NCI-H2196 treated with DMSO at 0.1 percent for 48 hours (cell line): Measurements from ENCODE around the gene SLC13A3.

Source experiments
- DNase-seq: peaks from one replicate; lab custom pipeline; 2025; ENCODE audit not compliant: unreplicated experiment; lab: John Stamatoyannopoulos, UW

Gene SLC13A3

DNA sequence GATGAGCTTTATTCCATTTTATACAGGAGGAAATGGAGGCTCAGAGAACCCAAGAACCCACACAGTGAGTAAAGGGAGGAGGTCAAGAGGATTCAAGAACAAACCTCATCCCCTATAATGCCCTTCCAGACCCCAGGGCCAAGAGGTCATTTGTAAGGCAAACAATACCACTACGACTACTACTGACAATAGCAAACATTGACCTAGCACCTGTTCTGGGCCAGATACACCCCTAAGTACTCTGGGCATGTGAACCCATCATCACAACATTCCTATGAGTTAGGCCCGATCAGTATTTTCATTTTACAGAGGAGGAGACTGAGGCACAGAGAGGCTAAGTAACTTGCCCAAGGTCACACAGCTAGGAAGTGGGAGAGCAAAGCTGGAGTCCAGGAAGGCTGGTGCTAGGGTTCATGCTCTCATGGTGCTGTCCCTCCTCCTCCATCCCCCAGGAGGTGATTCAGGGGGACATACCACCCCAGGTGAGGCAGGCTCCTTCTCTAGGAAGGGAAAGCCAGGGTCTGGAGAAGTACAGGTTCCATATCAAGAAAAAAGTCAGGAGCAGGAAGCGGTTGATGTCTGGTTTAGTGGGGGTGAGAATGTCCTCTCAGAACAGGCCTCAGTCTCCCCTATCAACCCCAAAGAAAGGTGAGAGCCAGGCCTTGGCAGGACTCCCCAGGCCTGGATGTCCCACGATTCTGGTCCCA is 13.7 kb downstream of the SLC13A3 start:
- DNase-seq, result no peak

DNA sequence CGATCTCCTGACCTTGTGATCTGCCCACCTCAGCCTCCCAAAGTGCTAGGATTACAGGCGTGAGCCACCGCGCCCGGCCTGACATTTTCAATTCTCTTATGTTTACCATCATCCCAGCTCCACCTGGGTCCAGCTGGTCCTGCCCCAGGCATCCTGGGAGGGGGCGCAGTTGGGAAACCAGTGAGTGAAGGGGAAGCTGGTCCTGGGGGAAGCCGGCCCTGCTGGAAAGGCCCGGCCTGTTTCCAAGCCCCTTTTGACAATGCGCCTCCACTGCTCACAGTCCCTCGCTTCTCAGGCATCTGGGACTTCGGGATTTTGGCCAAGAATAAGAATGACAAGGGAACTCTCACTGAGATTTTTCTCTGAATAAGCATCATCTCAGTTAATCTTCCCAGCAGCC is 14.2 kb downstream of the SLC13A3 start:
- DNase-seq, result no peak

DNA sequence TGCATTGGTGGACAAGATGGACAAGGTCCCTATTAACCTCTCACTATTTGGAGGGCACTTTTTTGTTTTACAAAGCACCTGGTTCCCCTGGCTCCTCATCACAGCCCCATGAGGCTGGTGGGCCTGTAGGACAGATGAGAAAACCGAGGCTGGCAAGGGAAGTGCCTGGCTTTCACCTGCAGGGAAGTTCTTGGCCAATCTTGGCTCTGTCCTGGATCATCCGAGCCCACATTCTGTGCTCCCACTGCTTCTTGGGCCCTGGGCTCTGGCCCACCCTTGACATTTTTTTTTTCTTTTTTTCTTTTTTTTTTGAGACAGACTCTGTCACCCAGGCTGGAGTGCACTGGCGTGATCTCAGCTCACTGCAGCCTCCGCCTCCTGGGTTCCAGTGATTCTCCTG is 14.7 kb downstream of the SLC13A3 start:
- DNase-seq, result no peak

DNA sequence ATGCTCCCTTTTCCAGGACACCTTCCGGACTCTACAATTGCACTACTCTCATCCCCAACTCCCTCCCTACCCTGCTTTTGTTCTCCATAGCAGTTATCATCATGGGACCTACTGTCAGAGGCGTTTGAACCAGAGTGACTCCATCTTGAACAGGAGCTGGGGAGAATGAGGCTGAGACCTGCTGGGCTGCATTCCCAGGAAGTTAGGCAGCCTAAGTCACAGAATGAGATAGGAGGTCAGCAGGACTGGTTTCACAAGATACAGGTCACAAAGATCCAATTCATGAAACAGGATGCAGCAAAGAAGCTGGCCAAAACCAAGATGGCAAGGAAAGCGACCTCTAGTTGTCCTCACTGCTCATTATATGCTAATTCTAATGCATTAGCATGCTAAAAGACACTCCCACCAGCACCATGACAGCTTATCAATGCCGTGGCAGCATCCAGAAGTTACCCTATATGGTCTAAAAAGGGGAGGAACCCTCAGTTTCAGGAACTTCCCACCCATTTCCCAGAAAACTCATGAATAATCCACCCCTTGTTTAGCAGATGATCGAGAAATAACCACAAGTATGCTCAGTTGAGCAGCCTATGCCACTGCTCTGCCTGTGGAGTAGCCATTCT is 15.6 kb downstream of the SLC13A3 start:
- no peak for DNase-seq

DNA sequence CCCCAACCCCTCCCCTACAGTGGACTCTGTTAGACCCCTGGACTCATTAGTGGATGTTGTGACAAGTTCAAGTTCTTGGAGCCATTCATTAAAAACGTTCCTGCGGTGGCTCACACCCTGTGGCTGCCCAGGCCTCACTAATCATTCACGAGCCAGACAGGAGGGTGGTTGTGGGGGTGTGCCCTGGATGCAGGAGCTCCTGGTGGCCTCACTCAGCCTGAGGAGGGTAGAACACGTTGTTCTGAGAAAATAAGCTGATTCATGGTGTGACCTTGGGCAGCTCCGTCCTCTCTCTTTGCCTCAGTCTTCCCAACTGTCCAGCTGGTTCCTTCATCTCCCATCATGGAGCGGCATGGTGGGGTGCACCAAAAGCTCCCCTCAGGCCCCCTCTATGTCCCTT is 16.7 kb downstream of the SLC13A3 start:
- no peak for DNase-seq

DNA sequence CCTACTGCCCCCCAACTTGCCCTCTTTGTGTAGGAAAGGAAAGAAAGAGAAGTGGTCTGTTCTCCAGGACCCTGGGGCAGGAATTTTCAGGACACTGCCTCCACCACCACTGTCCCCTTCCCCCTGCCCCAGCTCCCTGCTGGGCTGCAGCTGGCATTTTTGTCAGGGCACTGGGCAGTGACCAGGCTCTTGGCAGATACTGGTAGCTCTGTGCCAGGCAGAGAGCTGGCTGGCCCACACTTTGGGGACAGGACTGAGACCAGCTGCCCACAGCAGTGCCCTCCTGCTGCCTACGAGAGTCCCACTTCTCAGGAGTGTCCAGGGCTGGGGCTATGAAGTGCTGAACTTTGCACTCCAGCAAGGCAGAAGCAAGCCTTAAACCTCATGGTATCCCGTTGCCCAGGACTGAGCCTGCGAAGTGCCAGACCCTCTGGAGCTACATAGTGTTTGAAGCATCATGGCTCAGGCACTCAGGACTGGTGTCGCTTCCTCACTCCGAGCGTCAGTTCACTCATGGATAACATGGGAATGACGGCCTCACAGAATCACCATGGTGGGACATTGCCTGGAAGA is 19.3 kb downstream of the SLC13A3 start:
- DNase-seq, result no peak

DNA sequence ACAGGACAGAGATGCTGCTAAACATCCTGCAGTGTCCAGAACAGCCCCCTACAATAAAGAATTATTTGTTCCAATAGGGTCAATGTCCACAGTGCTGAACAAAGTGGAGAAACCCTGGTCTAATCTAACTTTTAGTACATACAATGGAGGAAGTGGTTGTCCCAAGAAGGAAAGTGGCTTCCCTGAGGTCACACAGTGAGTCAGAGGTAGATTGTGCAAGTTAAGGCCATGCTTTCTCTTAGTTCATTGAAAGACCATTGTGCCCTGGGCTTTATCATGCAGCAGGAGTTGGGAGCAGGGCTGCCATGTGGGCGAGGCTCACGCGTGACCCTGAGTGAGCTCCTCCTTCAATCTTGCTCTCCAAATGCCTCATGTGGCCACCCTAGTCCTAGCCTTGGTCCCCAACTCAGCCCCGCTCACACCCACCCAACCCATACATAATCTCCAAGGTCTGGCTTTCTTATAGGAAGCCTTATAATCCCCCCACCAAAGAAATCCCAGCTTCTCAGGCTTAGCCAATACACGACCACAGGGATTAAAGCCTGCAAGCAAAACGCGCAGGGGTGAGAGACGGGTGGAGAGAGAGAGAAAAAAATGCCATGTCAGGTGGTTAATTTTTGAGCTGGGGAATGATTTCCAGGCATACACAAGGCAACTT is 19.9 kb downstream of the SLC13A3 start:
- DNase-seq, result no peak

DNA sequence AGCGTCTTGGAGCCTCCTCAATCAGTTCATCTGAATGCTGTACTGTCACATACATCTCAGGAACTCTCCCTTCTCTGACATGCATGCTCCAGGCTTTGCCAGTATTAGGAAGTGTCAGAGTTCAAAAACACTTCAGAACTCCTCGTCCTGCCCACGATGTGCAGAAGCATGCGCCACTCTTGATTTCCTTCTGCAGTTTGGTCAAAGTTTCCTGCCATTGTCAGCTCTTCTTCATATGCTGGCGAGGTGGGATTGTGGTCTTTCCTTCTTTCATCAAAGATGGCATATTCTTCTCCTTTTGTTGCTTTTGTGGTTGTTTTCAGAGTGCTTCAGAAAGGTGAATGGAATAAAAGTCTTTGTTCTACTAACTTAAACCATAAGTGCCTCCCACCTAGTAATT is 21.0 kb downstream of the SLC13A3 start:
- no peak for DNase-seq

DNA sequence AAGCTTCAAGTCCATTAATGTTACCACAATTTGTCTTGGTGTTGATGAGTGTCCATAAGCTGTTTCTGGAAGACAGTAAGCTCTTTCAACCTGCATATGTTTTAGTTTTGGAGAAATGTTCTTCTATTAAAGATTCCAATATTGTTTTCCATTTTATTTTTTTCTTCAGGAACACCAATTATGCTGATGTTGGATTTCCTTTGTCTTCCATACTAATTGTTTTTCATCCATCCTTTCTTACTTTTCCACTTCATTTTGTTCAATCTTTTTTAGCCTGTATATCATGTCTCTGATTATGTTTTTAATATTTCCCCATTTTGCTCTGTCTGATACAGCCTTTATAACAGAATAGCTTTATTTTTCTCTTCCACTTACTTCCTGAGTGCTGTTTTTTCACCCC is 21.9 kb downstream of the SLC13A3 start:
- no peak for DNase-seq

DNA sequence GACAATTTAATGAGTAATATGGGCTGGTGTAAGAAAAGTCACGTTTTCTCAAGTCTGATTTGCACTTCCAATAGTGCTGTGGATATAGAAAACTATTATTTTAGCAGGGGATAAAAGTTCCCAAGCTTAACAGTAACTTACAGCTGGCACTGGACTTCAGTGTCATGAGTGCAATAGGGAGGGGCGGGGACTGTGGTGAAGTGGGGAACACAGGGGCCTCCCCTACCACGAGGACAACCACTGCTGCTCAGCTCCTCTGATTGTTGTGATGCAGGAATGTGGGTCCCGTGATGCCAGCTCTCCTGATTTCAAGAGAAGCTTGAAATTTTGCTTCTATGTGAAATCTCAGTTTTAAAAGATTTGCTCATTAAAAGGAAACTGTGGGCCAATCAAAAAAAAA is 24.0 kb downstream of the SLC13A3 start:
- DNase-seq, result no peak

DNA sequence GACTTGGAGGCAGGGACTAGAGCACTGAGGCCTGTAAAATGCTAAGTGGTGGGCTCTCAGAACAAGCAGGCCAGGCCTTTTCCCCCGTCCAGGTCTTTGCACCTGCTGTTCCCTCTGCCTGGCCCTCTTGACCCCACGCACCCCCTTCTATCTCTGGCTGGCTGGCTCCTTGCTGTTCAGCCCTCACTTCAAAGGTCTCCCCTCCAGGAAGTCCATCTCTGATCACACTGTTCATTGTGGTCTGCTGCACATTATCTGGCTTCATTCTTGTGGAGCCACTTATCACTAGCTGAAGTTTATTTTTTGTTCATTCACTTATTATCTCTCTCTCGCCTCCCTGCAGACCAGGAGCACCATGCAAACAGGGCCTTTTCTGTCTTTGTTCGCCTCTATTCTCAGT is 24.5 kb downstream of the SLC13A3 start:
- no peak for DNase-seq

DNA sequence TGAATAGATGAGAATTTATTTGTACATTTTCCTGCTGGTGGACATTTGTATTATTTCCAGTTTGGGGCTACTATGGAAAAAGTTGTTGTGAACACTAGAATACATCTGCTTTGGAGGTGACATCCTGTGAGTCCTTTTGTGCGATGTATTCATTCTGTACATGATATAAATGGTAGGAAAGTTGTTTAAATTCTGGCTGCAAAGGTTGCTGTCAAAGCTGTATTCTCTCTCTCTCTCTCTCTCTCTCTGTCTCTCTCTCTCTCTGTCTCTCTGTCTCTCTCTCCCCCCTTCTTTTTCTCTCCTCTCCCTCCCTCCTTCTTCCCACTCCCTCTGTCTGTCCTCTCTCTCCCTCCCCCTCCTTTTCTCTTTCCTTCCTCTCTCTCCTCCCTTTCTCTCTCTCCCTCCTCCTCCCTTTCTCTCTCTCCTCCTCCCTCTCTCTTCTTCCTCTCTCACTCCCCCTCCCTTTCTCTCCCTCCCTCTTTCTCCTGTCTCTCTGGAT is 25.3 kb downstream of the SLC13A3 start:
- DNase-seq, result no peak

DNA sequence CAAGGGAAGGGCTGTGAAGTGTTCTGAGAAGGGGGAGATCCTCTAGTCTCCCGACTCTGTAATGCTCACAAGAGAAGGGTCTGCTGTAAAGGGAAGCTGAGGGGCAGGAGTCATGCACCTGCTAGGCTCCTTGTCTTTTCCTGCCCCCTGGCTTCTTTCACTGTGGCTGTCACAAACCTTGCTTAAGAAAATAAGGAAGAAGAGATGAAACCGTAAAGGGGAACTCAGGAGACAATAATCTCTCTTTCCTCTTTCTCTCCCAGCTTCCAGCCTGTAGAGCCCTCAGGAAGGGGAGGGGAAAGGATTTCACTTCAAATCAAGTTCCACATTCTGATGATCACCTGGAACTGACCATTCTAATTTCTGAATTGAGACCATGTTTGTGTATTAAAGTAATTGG is 26.3 kb downstream of the SLC13A3 start:
- no peak for DNase-seq

DNA sequence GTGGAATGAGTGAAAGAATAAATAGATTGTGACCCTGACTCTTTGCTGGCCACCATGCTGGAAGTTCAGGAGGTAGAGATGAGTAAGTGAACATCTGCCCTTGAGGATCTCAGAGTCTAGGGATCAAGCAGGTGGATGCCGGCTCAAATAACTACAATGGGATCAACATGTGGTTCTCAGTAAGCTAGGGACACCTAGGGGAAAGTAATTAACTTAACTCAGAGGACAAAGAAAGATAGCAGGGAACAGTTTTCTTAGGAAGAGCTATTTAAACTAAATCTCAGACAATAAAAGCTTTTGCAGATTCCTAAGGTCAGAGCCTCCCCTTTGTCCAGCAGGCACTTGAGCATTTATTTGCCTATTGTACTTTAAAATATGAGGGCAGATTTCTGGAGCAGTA is 29.1 kb downstream of the SLC13A3 start:
- DNase-seq, result no peak

DNA sequence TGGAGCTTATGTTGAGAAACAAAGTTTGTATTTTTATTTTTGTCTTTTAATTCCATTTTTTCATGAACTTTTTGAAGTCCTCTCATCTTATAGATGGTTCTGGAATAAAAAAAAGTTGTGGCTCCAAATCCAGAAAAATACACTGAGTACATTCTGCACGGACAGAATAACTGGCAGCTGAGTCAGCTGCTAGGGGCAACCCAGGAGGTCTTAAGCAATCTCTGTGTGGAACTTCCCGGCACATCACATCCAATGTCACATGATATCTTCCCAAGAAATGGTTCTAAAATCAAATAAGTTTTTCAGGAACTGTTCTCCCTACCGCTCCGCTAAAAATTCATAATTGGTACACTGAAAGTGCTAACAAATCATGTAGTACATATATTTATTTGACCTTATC is 29.8 kb downstream of the SLC13A3 start:
- no peak for DNase-seq

DNA sequence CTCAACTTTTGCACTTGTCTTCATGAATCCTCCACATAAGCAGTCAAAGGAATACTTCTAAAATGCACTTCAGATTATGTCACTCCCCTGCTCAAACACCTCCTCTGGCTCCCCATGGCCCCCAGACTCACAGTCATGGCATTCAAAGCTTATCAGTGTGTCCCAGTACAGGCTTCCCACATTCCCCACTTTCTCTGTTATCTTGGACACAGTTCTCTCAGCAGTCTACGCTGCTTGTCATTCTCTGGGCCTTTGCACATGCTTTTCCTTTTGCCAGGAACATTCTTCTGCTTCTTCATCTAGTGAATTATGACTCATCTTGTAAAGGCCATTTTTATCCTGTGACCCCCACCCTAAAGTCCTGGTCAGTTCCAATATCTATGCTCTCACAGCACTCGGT is 31.8 kb downstream of the SLC13A3 start:
- no peak for DNase-seq

DNA sequence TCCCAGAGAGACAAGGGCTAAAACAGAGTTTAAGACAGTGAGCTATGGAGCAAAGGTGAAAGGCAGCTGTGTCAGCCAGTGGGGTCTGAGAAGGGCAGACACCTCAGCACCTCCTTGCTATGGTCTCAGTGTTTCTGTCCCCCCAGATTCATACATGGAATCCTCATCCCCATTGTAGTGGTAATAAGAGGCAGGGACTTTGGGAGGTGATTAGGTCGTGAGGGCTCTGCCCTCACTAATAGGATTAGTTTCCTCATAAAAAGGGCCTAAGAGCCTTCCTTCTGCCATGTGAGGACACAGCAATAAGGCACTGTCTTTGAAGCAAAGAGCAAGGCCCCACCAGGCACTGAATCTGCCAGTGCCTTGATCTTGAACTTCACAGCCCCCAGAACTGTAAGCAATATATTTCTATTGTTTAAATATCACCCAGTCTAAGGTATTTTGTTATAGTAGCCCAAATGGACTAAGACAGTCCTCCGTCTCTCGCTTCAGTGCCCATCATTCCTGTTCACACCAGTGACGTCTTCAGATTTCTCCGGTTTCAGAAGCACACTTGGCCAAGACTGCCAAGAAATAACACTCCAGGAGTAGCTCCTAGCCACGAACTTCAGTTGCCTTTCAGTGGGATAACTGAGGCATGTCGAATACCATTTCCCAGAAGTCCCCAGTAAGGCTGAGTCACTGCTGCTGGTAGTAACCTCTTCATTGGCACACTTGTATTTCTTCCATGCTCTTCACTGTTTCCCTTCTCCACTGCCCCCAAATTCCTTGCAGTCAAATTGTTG is 32.8 kb downstream of the SLC13A3 start:
- DNase-seq, result no peak

DNA sequence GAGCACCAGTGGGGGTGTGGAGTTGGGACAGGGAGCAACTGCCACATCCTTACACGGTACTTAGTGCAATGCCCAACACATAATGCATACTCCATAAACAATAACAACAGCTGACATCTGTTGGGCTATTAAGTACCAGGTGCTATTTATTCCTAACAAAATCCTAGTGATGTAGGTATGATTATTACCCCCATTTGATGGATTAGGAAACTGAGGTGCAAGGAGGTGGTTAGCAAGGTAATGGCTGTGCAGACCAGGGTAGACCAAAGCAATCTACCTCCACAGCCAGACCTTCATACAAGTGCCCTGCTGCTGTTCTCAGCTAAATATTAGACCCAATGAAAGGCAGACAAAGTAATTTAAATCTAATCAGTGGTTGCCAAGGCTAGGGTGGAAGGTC is 36.8 kb downstream of the SLC13A3 start:
- no peak for DNase-seq

DNA sequence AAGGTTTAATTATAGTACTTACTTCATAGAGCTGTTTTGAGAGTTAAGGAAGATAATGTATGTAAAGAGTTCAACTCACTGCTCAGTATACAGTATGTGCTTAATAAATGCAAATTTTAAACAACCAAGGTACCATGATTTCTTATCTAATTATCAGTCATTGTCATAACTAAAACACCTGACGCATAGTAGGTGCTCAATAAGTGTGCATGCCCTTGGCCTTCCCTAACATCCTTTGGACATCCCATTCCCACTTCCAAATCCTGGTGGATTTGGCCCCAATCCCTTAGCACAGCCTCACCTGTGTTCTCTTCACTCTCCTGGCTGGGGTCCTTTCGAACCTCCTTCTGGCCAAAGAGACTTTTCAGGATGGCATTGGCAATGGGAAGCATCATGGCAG is 41.1 kb downstream of the SLC13A3 start:
- DNase-seq, result no peak

DNA sequence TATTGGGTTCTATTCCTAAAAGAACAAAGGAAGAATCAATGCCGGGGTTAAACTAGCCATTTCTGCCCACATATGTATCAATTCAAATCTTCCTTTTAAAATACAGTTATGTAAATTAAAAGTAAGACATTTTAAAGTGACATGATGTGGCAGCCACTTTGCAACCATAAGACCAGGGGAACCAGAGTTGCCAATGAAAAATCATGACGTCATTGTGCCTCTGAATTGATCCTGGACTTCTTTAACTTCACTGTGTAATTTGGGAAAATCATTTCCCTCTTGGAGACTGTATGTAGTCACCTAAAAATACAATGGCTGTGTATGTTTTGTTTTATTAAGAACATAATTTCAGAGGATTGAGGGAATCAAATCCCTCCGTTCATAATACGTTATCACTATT is 42.2 kb downstream of the SLC13A3 start:
- DNase-seq, result no peak

DNA sequence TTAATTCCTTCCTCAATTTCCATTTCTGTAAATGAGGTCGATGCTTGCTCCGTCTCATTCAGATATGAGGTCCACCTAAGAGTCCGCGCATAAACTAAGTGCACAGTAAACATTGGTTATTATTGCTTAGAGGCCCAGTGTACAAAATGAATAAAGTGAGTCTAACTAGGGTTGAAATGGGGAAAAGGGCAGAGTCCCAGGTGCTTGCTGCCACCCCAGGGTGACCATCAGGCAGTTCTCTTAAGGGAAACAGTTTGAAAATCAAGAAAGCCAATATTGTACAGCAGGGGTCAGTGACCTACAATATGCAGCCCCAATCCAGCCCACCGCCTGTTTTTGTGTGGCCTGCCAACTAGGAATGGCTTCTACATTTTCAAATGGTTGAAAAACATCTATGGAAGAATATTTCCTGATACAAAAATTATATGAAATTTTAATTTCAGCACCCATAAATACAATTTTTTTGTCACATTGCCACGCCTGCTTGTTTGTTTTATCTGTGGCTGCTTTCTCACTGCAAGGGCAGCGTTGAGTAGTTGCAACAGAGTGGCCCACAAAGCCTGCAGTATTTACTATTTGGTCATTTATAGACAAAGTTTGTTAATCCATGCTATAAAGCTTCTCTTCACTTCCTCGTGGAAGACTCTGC is 43.3 kb downstream of the SLC13A3 start:
- no peak for DNase-seq
